ENCODE measurements around the gene TRIM44.

DNA sequence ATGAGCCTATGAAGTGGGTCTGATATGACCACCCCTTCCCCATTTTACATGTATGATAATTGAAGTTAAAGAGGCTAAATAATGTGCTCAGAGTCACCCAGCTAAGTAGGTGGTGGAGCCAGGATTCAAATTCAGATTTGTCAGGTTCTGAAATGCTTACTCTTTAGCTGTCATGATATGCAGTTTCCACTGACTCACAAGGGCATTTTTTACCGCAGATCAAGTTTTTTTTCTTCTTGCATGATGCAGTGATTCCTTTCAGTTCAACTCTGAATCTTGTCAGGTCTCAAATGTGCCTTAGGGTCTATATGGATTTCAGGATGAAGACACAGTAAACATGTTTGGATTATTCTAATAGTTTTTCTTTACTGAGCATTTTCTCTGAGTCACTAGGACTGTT is 12.6 kb upstream of the TRIM44 start:
- TF ChIP-seq PHF8 (IDR thresholded peaks at IDR 0.05; ENCODE audit: borderline replicate concordance, low read depth) (no peak), POLR2A (IDR thresholded peaks at IDR 0.05; ENCODE audit: low read length) (no peak), CTCF (IDR thresholded peaks at IDR 0.05) (no peak), MAX (IDR thresholded peaks at IDR 0.05) (no peak)

Measured in A549 (cell line).